NCI-H2171 (cell line): ENCODE data around the gene SP100.
"Not testable (repeated sequence)": the region's sequence is repeated elsewhere in the genome, so short reads cannot be mapped to it uniquely, and the experiment has no call there.

Experiments
- DNase-seq: peaks from one replicate; lab custom pipeline; 2025; lab: John Stamatoyannopoulos, UW

Gene SP100

GRCh38 chr2:230419181-230419580, 3.2 kb downstream of the SP100 start:
- no peak for DNase-seq

- DNase-seq = no peak
These were observed 6.1 kb downstream of the SP100 start for GRCh38 chr2:230422149-230422548.

DNA sequence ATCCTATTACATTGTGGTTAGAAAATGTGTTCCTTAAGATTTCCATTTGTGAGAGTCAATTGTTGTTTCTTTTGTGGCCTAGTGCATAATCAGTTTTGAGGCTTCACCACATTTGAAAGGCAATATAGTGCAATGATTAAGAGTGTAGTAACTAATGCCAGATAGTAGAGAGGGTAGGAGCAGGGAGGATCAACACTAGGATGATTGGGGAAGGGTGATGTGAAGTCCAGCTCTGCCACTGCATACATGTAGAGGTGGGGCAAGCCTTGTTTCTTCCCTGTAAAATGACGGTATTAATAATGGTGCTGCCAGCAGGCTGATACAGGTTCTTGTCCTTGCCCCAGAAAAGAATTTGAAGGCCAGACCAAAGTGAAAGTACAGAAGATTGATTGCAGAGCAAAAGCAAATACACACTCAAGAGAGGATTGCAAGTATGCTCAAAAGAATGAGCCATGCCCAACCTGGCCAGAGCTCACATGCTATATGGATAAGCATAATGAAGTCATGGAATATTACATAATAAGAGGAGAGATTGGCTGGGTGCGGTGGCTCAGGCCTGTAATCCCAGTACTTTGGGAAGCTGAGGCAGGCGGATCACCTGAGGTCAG, 8.0 kb downstream of the SP100 start:
- no peak for DNase-seq

GRCh38 chr2:230425377-230425776, 9.4 kb downstream of the SP100 start:
- DNase-seq = no peak

GRCh38 chr2:230429513-230429912, 13.5 kb downstream of the SP100 start:
- DNase-seq = no peak

- DNase-seq = no peak
These were observed 15.2 kb downstream of the SP100 start for GRCh38 chr2:230430957-230431910.

DNA sequence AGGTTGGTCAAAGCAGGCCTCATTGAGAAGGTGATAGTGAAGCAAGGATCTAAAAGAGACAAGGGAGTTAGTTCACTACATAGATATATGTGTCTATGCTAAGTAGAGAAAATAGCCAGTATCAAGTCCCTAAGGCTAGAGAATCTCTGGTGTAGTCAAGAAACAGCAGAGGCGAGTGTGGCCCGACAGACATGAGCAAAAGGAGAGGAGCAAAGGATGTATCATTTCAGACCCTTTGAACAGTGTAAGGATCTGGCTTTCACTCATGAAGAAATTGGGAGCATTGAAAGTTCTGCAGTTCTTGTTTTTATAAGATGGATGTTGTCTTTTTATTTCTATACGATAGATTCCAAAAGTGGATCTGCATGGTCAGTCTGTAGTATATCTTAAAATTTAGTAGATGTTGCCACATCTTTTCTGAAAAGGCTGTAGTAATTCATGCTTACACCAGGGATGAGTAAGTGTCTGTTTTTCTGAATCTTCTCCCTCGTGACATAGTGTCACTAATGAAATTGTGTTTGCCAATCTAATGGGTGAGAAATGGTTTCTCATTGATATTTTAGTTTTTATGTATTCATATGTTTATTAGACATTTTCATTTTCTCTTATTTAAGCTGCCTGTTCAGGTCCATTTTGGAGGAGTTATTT, 18.8 kb downstream of the SP100 start:
- no peak for DNase-seq

DNA sequence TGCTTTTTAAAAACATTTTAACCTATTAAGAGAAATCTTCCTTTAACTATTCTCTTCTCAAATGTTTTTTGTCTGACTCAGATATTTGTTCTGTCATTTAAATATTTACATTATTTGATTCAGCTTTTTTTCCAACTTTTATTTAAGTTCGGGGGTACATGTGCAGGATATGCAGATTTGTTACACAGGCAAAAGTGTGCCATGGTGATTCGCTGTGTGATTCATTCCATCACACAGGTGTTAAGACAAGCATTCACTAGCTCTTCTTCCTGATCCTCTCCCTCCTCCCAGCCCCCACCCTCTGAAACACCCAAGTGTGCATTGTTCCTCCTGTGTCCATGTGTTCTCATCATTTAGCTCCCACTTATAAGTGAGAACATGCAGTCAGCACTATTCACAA, 19.4 kb downstream of the SP100 start:
- DNase-seq = no peak

DNA sequence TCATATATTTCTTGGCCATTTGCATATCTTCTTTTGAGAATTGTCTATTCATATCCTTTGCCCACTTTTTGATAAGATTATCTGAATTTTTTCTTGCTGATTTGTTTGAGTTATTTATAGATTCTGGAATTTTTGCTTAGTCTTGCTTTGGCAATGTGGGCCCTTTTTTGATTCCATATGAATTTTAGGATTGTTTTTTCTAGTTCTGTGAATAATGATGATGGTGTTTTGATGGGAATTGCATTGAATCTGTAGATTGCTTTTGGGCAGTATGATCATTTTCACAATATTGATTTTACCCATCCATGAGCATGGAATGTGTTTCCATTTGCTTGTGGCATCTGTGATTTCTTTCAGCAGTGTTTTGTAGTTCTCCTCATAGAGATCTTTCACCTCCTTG, 23.1 kb downstream of the SP100 start:
- DNase-seq = not testable (repeated sequence)

DNA sequence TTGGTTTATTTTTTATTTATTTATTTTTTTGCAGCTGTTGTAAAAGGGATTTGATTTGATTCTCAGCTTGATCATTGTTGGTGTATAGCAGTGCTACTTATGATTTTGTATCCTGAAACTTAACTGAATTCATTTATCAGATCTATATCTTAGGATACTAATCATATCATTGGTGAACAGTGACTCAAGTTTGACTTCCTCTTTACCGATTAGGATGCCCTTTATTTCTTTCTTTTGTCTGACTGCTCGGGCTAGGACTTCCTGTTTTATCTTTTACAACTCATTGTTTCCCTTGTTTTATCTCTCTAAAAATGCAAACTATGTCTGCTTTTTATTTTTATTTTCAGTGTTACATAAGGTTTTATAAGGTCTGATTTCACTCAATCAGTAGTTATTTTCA, 23.6 kb downstream of the SP100 start:
- DNase-seq = no peak

DNA sequence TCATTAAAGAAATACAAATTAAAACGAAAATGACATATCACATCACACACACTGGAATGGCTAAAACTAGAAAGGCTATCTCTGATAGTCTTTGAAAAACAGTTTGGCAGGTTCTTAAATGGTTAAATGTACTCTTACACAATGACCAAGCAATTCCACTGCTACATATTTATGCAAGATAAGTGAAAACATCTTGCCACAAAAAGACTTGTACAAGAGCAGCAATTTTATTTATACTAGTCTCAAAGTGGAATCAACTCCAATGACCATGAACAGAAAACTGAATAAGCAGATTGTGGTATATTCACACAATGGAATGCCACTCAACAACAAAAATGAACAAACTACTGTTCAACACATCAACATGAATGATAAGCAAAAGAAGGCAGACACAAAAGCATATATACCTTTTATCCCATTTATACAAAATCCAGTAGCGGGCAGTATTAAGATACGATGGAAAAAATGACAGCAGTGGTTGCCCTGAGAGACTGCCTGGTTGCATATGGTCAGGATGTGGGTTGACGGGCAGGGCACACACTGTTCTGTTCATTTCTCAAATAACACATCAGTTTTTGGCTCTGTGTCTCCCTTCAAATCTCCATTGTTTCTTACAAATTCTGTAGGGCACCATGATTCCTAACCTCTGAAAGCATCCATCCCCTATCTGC, 25.4 kb downstream of the SP100 start:
- no peak for DNase-seq

GRCh38 chr2:230443541-230443940, 27.5 kb downstream of the SP100 start:
- no peak for DNase-seq

- no peak for DNase-seq
These were observed 28.8 kb downstream of the SP100 start for GRCh38 chr2:230444832-230445231.

DNA sequence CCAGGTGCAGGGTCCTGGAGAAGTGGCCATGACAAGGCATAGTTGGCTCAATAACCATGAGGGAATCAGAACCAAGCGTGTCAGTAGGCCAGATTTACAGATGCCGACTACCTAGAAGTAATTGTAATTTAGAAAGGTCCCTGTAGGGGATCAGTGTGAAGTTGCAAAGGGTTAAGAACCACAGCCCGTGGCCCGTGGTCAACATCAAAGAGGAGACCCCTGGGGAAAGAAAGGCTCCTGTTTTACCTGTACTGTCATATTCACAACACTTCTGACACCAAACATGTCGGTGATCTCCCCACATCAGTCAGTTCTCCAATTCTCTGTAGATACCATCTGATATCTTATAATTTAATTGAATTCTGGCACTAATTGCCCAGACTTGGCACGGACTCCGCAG, 31.0 kb downstream of the SP100 start:
- no peak for DNase-seq

GRCh38 chr2:230447455-230448451, 31.8 kb downstream of the SP100 start:
- DNase-seq = no peak

DNA sequence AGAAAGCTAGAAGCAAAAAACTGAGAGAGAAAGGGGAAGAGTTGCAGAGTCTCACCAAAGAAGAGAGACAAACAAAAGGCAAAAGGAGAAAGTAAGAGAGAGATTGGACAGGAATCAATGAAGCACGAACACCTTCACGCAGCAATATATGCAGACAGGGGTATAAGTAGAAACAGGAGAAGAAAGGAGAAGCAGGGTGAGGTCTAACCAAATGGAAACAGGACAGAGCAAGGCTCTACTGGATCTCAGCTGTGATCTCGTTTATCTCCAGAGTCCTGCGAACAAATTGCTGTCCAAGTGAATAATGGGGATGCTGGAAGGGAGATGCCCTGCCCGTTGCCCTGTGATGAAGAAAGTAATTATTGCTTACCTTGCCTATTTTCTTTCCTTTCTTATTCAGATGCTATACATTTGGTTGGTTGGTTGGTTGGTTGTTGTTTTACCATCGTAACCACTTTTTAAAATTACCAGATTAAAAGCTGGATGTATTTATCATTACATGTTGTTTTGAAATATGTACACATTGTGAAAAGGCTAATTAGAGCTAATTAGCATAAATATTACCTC, 34.0 kb downstream of the SP100 start:
- no peak for DNase-seq

- no peak for DNase-seq
These were observed 37.0 kb downstream of the SP100 start for GRCh38 chr2:230453006-230453405.

- no peak for DNase-seq
These were observed 39.1 kb downstream of the SP100 start for GRCh38 chr2:230455005-230455684.

DNA sequence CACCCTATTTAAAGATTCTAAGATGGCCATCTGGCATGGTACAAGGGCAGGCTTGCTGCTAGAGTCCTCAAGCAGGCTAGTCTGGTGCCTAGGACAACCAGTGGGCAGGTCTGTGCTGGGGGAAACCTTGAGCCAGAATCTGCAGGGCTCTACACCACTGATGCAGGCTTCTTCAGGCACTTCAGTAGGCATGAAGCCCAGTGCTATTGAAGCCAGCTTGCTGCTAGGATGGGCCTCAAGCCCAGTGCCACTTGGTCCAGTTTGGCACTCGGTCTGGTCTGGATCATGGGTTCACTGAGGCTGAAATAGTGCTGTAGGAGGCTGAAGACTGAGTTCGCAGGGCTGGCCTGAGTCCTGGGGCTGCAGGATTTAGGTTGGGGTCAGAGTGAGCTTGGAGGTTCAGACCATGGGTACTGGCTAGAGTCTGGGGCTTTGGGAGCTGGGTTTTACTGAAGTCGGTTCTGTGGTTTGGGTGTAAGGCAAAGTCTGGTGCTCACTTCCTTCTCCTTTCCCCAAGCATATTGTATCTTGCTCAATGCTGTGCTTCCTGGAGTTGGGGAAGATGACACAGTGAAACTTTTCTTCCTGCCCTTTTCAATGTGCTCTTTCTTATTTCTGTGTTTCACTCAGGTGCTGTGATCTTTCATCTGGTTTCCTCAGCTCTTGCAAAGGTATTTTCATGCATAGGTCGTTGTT, 41.2 kb downstream of the SP100 start:
- DNase-seq = no peak

DNA sequence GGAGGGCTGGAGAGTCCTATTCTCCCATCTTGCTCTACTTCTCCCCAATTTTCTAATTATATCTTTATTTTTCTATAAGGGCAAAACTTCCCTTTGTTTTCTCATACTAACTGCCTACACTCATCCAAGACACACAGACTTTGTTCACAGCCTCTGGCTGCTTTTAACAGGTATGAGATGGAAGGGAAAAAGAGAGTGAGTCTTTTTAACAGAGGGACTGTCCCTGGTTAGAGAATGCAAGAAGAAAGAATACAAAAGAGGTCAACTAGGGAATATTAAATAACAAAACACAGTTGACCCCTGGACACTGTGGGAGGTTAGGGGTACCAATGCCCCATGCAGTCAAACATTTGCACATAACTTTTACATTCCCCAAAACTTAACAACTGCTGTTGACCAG, 41.8 kb downstream of the SP100 start:
- DNase-seq = no peak
